Measurements from ENCODE around the gene CCN5.

GRCh38 chr20:44709380-44709779 is 5.8 kb upstream of the CCN5 start:
- TF ChIP-seq CTCF (IDR thresholded peaks at IDR 0.05), result no peak
- no peak for TF ChIP-seq POLR2A (IDR thresholded peaks at IDR 0.05)

All from prostate gland (tissue), 2 donors.